T-helper 22 cell (primary cell): ENCODE results near the gene BCL7A.

Experiments used
- DNase-seq: peaks from one replicate; pipeline ENCODE4 v3.0.0-alpha.2; 2020; ENCODE audit warnings: low read depth

BCL7A gene

GRCh38 chr12:122001466-122002209 lies 20.0 kb upstream of the BCL7A start:
- DNase-seq = no peak

GRCh38 chr12:122003651-122004611 lies 17.8 kb upstream of the BCL7A start:
- no peak for DNase-seq

- DNase-seq = no peak
Measured at GRCh38 chr12:122004633-122005071, 17.0 kb upstream of the BCL7A start.

GRCh38 chr12:122005252-122005776 lies 16.4 kb upstream of the BCL7A start:
- DNase-seq = no peak

GRCh38 chr12:122006186-122006926 lies 15.3 kb upstream of the BCL7A start:
- no peak for DNase-seq

GRCh38 chr12:122009741-122010140 lies 11.9 kb upstream of the BCL7A start:
- no peak for DNase-seq

GRCh38 chr12:122012184-122012583 lies 9.5 kb upstream of the BCL7A start:
- DNase-seq = no peak

- DNase-seq = no peak
Measured at GRCh38 chr12:122013136-122013535, 8.5 kb upstream of the BCL7A start.

GRCh38 chr12:122013791-122014590 lies 7.7 kb upstream of the BCL7A start:
- DNase-seq = no peak

- no peak for DNase-seq
Measured at GRCh38 chr12:122014781-122015180, 6.9 kb upstream of the BCL7A start.

- no peak for DNase-seq
Measured at GRCh38 chr12:122018457-122018856, 3.2 kb upstream of the BCL7A start.

- DNase-seq = no peak
Measured at GRCh38 chr12:122018937-122019336, 2.7 kb upstream of the BCL7A start.

- DNase-seq = no peak
Measured at GRCh38 chr12:122020795-122021192, 890 bp upstream of the BCL7A start.

GRCh38 chr12:122021193-122021821 lies 377 bp upstream of the BCL7A start:
- no peak for DNase-seq

- no peak for DNase-seq
Measured at GRCh38 chr12:122022393-122023338, 982 bp downstream of the BCL7A start.

GRCh38 chr12:122023339-122024131 lies 1.9 kb downstream of the BCL7A start:
- no peak for DNase-seq

- DNase-seq = no peak
Measured at GRCh38 chr12:122024132-122024785, 2.6 kb downstream of the BCL7A start.

GRCh38 chr12:122026706-122027333 lies 5.1 kb downstream of the BCL7A start:
- no peak for DNase-seq
